Right cardiac atrium (tissue), 5 donors: Measurements from ENCODE around the gene VAMP1. TPM values are rescaled to one million over a fixed set of nuclear protein-coding genes. Genes with fewer than 3 reads are reported as not detected.

Experiments used
- ATAC-seq, 2 donors: fragments of 200-7000 bp; cut with Tn5 transposase; one replicate each; pipeline versions ENCODE4 v1.8.0 to v1.9.1; 2020; ENCODE audit warnings: moderate library complexity in 2 of 2, mild to moderate bottlenecking in 1 of 2
- DNase-seq, 3 donors: peaks; one replicate each; pipeline ENCODE4 v3.0.0-alpha.2; 2020
- H3K27ac ChIP-seq: one replicate; pipeline ENCODE4 v1.5.1; 2013; ENCODE audit warnings: mild to moderate bottlenecking, low read length, control low read depth, moderate library complexity
- H3K27me3 ChIP-seq: one replicate; pipeline ENCODE4 v1.6.1; 2013; ENCODE audit not compliant: control insufficient read depth, insufficient read depth
- H3K4me1 ChIP-seq: one replicate; pipeline ENCODE4 v1.6.1; 2013; ENCODE audit warnings: low read length; ENCODE audit not compliant: control insufficient read depth, insufficient read depth
- H3K4me3 ChIP-seq: one replicate; pipeline ENCODE4 v1.5.1; 2013; ENCODE audit warnings: low read length, control low read depth
- H3K9me3 ChIP-seq: one replicate; pipeline ENCODE4 v1.6.1; 2013; ENCODE audit warnings: low read length; ENCODE audit not compliant: control insufficient read depth
- WGBS: extraction: QIAGEN DNeasy Blood & Tissue Kit; methylation state at CpG from one replicate; pipeline ENCODE4 v1.1.7; 2013; 5-methylcytosine and 5-hydroxymethylcytosine counted together
- intact Hi-C, 4 donors: fragments of 100-400 bp; cut with DNase I; formaldehyde crosslinking; loops; one replicate each; pipeline versions ENCODE4 v1.11.0 to v1.14.0; 2022 to 2023
- polyA plus RNA-seq: library from polyadenylated mRNA; stranded (reverse); fragments of 200-250 nt; gene quantifications from one replicate; pipeline ENCODE4 v1.2.3, GENCODE V29; 2013
- total RNA-seq, 4 donors: library from RNA; stranded (reverse); fragmentation: NEBNext Ultra II Directional; extraction: Animal tissue kit (Norgen Biotek cat#: 25700); gene quantifications; one replicate each; pipeline ENCODE4 v1.2.1, GENCODE V29; 2021
- donor health status: healthy with polysubstance abuse.
- donor health status: DM: no; HTN: yes; CAD: no.
- donor health status: DM: no; HTN: no; CAD: no.
- donor health status: DM: no; HTN: yes; CAD: no; lungs with severe emphysema.
- donor health status: DM: yes; HTN: yes; CAD: no.

The VAMP1 gene
- total and polyA plus RNA-seq, 5 donors, result 3.6 to 9.0 (median 5.8) TPM

DNA sequence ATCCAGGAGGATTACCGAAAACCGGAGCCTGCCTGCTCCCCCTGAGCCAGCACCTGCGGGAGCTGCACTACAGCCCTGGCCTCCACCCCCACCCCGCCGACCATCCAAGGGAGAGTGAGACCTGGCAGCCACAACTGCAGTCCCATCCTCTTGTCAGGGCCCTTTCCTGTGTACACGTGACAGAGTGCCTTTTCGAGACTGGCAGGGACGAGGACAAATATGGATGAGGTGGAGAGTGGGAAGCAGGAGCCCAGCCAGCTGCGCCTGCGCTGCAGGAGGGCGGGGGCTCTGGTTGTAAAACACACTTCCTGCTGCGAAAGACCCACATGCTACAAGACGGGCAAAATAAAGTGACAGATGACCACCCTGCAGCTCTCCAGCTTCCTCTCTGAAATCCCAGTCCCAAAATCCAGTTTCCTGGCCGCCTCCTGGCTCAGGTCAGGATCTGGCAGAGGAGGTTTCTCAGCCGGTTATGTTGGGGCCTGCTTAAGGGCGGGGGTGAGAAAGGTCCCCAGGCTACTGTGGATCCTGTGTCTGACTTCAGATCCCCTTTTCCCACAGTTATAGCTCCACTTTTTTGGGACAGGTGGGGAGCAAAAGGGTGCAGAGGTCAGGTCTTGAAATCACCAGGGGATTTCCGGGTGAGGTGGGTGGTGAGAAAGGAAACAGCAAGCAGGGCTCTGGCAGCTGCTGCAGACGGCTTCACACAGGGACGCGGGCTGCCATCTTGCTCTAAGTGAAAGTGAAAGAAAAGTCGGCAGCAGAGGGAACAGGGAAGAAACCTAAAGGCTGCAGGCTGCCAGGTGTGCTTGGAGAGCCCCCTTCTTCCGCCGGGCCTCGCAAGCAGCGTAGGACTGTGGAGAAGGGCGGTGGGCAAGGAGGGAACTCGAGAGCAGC is 18.9 kb downstream of the VAMP1 start, which contains the start of gene TAPBPL:
TAPBPL (plus strand) TSS at position 695 of the 897 bp plus-strand sequence. CDS start 207 bp downstream, outside the sequence.
- ATAC-seq, result peak; percentile 93 to 95
- no peaks in the 10 kb centered on the region for H3K27me3 ChIP-seq
- peaks cover 3% of the 10 kb centered on the region for H3K4me1 ChIP-seq
- H3K27ac ChIP-seq, result peak within 1 kb of the TSS; percentile 99
- H3K9me3 ChIP-seq, result no peaks in the 10 kb centered on the region
- WGBS, result 2% methylated on average over 27 of the region's 27 CpGs
- H3K4me3 ChIP-seq, result peak within 1 kb of the TSS; percentile 57
- intact Hi-C loops, result no loop called here
- peak; percentile 86 to 95 (median 94) for DNase-seq

DNA sequence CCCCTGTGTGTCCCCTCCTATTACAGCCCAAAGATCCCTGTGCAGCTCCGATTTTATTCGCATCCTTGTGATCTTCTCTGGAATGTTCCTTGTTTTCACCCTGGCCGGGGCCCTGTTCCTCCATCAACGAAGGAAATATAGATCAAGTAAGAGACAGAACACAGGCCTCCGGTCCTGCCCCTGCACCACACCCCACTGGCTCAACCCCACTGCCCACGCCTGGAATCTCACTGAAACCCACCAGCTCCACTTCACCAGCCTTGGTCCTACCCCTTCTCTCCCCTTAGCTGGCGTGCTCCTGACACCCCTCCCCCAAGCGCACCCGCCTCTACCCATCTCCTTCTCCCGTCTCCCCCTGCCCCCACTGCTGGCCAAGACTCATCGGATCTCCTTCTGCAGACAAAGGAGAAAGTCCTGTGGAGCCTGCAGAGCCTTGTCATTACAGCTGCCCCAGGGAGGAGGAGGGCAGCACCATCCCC is 19.6 kb downstream of the VAMP1 start:
- DNase-seq, result peak in 1 of 3 donors; percentile 68
- Histone ChIP-seq H3K4me3 (peak overlapping the region; percentile 57), H3K27me3 (no peaks in the 10 kb centered on the region), H3K9me3 (no peaks in the 10 kb centered on the region), H3K27ac (peak overlapping the region; percentile 99), H3K4me1 (peaks cover 3% of the 10 kb centered on the region)
- intact Hi-C loops, result no loop called here
- ATAC-seq, result peak in 1 of 2 donors; percentile 12
- 10% methylated on average over 11 of the region's 11 CpGs for WGBS

GRCh38 chr12:6450091-6450868 is 20.2 kb downstream of the VAMP1 start:
- Histone ChIP-seq H3K27me3 (no peaks in the 10 kb centered on the region), H3K4me1 (peaks cover 3% of the 10 kb centered on the region), H3K9me3 (no peaks in the 10 kb centered on the region), H3K4me3 (peak overlapping the region; percentile 57), H3K27ac (peak overlapping the region; percentile 99)
- no peak for DNase-seq
- WGBS, result 69% methylated on average over 16 of the region's 16 CpGs
- ATAC-seq, result no peak
- intact Hi-C loops, result no loop called here

DNA sequence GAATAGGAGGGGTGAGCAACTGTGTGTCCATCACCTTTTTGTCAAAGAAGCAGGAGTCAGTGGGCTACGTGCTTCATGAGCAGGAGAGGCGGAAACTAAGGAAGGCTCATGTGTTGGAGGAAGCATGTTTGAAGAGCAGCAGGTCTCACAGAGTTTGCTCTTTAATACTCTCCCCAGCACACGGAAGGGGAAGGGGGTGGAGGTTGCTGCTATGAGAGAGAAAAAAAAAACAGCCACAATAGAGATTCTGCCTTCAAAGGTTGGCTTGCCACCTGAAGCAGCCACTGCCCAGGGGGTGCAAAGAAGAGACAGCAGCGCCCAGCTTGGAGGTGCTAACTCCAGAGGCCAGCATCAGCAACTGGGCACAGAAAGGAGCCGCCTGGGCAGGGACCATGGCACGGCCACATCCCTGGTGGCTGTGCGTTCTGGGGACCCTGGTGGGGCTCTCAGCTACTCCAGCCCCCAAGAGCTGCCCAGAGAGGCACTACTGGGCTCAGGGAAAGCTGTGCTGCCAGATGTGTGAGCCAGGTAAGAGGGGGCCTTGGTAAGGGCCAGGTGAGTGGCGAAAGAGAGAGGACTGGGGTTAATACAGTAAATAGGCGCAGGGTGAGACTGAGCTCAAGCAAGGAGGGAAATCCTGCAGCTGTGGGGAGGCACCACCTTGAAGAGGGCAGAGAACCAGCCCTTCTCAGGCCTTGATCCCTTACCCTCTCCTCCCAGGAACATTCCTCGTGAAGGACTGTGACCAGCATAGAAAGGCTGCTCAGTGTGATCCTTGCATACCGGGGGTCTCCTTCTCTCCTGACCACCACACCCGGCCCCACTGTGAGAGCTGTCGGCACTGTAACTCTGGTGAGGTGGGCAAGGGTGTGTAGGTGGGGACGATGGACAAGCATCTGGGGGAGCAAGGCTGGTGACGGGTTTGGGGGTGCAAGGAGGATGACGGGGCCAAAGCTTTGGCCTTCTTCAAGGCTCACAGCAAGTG is 25.5 kb downstream of the VAMP1 start, which contains the start of gene CD27:
CD27 (plus strand) TSS at position 252 of the 985 bp plus-strand sequence; CDS start at position 393, 141 bp downstream.
- 86% methylated on average over 16 of the region's 16 CpGs for WGBS
- ATAC-seq (peak in 1 of 2 donors; percentile 20), DNase-seq (no peak)
- Histone ChIP-seq H3K27ac (no peak within 1 kb of the TSS), H3K9me3 (no peaks in the 10 kb centered on the region), H3K4me1 (no peaks in the 10 kb centered on the region), H3K27me3 (no peaks in the 10 kb centered on the region), H3K4me3 (no peak within 1 kb of the TSS)
- intact Hi-C loops, result no loop called here

DNA sequence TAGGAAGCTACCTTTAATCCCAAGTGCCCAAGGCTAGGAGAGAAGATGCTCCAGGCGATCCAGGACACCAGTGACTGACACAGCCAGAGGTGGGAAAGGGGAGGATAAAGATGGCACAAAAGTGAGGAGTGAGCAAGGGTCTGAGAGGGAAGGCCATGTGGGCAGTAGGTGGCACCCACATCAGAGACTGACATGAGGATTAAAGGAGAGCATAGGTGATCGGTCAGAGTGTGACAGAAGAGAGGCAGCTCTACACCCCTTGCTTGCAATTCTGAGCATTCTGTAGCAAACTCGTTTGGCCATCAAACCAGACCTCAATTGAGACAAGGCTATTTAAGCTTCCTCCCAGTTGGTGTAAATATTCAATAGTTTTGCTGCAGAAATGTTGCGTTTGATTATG is 26.4 kb downstream of the VAMP1 start:
- H3K27ac ChIP-seq, result no peak overlapping the region
- WGBS, result 78% methylated on average over 4 of the region's 4 CpGs
- ATAC-seq (no peak), DNase-seq (no peak)
- no peaks in the 10 kb centered on the region for H3K27me3 ChIP-seq
- H3K9me3 ChIP-seq, result no peaks in the 10 kb centered on the region
- H3K4me1 ChIP-seq, result no peaks in the 10 kb centered on the region
- no peak overlapping the region for H3K4me3 ChIP-seq
- intact Hi-C loops, result no loop called here

- WGBS, result 57% methylated on average over 9 of the region's 9 CpGs
- H3K27ac ChIP-seq, result no peak overlapping the region
Observed at GRCh38 chr12:6443361-6443983, 27.0 kb downstream of the VAMP1 start.

DNA sequence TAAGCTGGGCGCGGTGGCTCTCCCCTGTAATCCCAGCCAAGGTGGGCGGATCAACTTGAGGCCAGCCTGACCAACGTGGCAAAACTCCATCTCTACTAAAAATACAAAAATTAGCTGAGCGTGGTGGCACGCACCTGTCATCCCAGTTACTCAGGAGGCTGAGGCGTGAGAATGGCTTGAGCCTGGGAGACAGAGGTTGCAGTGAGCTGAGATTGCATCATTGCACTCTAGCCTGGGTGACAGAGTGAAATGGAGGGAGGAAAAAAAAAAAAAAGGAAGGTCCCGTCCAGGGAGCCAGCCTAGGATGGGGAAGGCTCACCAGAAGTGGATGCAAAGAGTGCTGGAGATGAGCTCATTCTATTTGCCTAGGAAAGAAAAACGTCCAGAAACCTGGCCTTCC is 27.6 kb downstream of the VAMP1 start:
- ATAC-seq (no peak), DNase-seq (no peak)
- no peaks in the 10 kb centered on the region for H3K9me3 ChIP-seq
- no peak overlapping the region for H3K4me3 ChIP-seq
- no peak overlapping the region for H3K27ac ChIP-seq
- no peaks in the 10 kb centered on the region for H3K4me1 ChIP-seq
- H3K27me3 ChIP-seq, result no peaks in the 10 kb centered on the region
- intact Hi-C loops, result no loop called here
- WGBS, result 76% methylated on average over 9 of the region's 9 CpGs

More at GRCh38 chr12:6443361-6443983, 27.0 kb downstream of the VAMP1 start:
- Histone ChIP-seq H3K27me3 (no peaks in the 10 kb centered on the region), H3K9me3 (no peaks in the 10 kb centered on the region), H3K4me3 (no peak overlapping the region), H3K4me1 (no peaks in the 10 kb centered on the region)
- ATAC-seq, result no peak
- no peak for DNase-seq
- intact Hi-C loops, result no loop called here

- no peaks in the 10 kb centered on the region for H3K4me1 ChIP-seq
- ATAC-seq, result no peak
- H3K27me3 ChIP-seq, result no peaks in the 10 kb centered on the region
- DNase-seq, result no peak
- no peaks in the 10 kb centered on the region for H3K9me3 ChIP-seq
- 52% methylated on average over 1 of the region's 1 CpG for WGBS
- no peak overlapping the region for H3K27ac ChIP-seq
- intact Hi-C loops, result no loop called here
- H3K4me3 ChIP-seq, result no peak overlapping the region
Observed at GRCh38 chr12:6440391-6440790, 30.1 kb downstream of the VAMP1 start.

GRCh38 chr12:6438345-6438744 is 32.1 kb downstream of the VAMP1 start:
- WGBS, result 86% methylated on average over 12 of the region's 12 CpGs
- DNase-seq (no peak), ATAC-seq (no peak)
- no peaks in the 10 kb centered on the region for H3K9me3 ChIP-seq
- intact Hi-C loops, result no loop called here
- H3K27ac ChIP-seq, result no peak overlapping the region
- no peaks in the 10 kb centered on the region for H3K4me1 ChIP-seq
- no peaks in the 10 kb centered on the region for H3K27me3 ChIP-seq
- no peak overlapping the region for H3K4me3 ChIP-seq

- Histone ChIP-seq H3K27me3 (no peaks in the 10 kb centered on the region), H3K27ac (no peak overlapping the region), H3K4me3 (no peak overlapping the region), H3K9me3 (no peaks in the 10 kb centered on the region), H3K4me1 (no peaks in the 10 kb centered on the region)
- ATAC-seq (no peak), DNase-seq (no peak)
- intact Hi-C loops, result no loop called here
- WGBS, result 88% methylated on average over 3 of the region's 3 CpGs
Observed at GRCh38 chr12:6437586-6437985, 32.9 kb downstream of the VAMP1 start.
